Liver (tissue), 10 donors: Measurements from ENCODE around the gene DGKD. TPM values are rescaled to one million over a fixed set of nuclear protein-coding genes. Genes with fewer than 3 reads are reported as not detected.

Experiments used
- DNase-seq: peaks from one replicate; pipeline ENCODE4 v3.0.0-alpha.2; 2017; ENCODE audit warnings: low spot score
- H3K27ac ChIP-seq, 2 donors: one replicate each; pipeline ENCODE4 v1.7.0; 2013; ENCODE audit warnings: inconsistent platforms in 2 of 2, low read length in 2 of 2, control low read depth in 1 of 2, low read depth in 1 of 2, mild to moderate bottlenecking in 1 of 2
- H3K27me3 ChIP-seq, 4 donors: one replicate each; pipeline versions ENCODE4 v1.6.1 to v1.7.0; 2013; ENCODE audit warnings: low read length in 3 of 4, inconsistent platforms in 1 of 4, mild to moderate bottlenecking in 1 of 4, moderate library complexity in 1 of 4; ENCODE audit not compliant: control insufficient read depth in 4 of 4, insufficient read depth in 4 of 4
- H3K36me3 ChIP-seq, 4 donors: one replicate each; pipeline versions ENCODE4 v1.6.1 to v1.7.0; 2013; ENCODE audit warnings: low read length in 3 of 4, mild to moderate bottlenecking in 3 of 4, low read depth in 1 of 4, moderate library complexity in 1 of 4; ENCODE audit not compliant: control insufficient read depth in 4 of 4, insufficient read depth in 3 of 4
- H3K4me1 ChIP-seq, 4 donors: one replicate each; pipeline versions ENCODE4 v1.6.1 to v1.7.0; 2013; ENCODE audit warnings: low read length in 3 of 4, mild to moderate bottlenecking in 3 of 4, moderate library complexity in 1 of 4; ENCODE audit not compliant: control insufficient read depth in 4 of 4, insufficient read depth in 4 of 4
- H3K4me3 ChIP-seq, 3 donors: one replicate each; pipeline versions ENCODE4 v1.6.1 to v1.7.0; 2013; ENCODE audit warnings: low read length in 3 of 3, control low read depth in 1 of 3, low read depth in 1 of 3, mild to moderate bottlenecking in 1 of 3
- H3K9ac ChIP-seq, 2 donors: one replicate each; pipeline ENCODE4 v1.7.0; 2013; ENCODE audit warnings: low read length in 2 of 2, mild to moderate bottlenecking in 2 of 2, moderate library complexity in 2 of 2, control low read depth in 1 of 2, low read depth in 1 of 2
- H3K9me3 ChIP-seq, 4 donors: one replicate each; pipeline versions ENCODE4 v1.6.1 to v1.7.0; 2013; ENCODE audit warnings: low read length in 3 of 4; ENCODE audit not compliant: control insufficient read depth in 4 of 4
- EGR1 ChIP-seq, 2 donors: IDR thresholded peaks; 2 replicates each; pipeline ENCODE4 v1.6.1; 2016 to 2018; ENCODE audit warnings: antibody characterized with exemption in 2 of 2, low read depth in 2 of 2
- FOXA1 ChIP-seq: IDR thresholded peaks from 2 replicates; pipeline ENCODE4 v1.6.1; 2016; ENCODE audit warnings: antibody characterized with exemption
- FOXA2 ChIP-seq: IDR thresholded peaks from 2 replicates; pipeline ENCODE4 v1.6.1; 2016; ENCODE audit warnings: antibody characterized with exemption
- GABPA ChIP-seq, 2 donors: IDR thresholded peaks in 1 of 2; conservative IDR thresholded peaks in 1 of 2; 2 replicates each; pipeline ENCODE4 v1.6.1; 2016; ENCODE audit warnings: antibody characterized with exemption in 2 of 2, mild to moderate bottlenecking in 1 of 2, moderate library complexity in 1 of 2
- HNF4A ChIP-seq, 2 donors: conservative IDR thresholded peaks; 2 replicates each; pipeline ENCODE4 v1.6.1; 2016; ENCODE audit warnings: antibody characterized with exemption in 2 of 2, mild to moderate bottlenecking in 2 of 2
- HNF4G ChIP-seq: IDR thresholded peaks from 2 replicates; pipeline ENCODE4 v1.6.1; 2016; ENCODE audit warnings: antibody characterized with exemption
- JUND ChIP-seq, 2 donors: IDR thresholded peaks; 2 replicates each; pipeline ENCODE4 v1.6.1; 2016; ENCODE audit warnings: antibody characterized with exemption in 2 of 2
- NR2F2 ChIP-seq: IDR thresholded peaks from 2 replicates; pipeline ENCODE4 v1.6.1; 2016; ENCODE audit warnings: antibody characterized with exemption
- RAD21 ChIP-seq, 2 donors: IDR thresholded peaks; 2 replicates each; pipeline ENCODE4 v1.6.1; 2016; ENCODE audit warnings: antibody characterized with exemption in 2 of 2, mild to moderate bottlenecking in 2 of 2
- RXRA ChIP-seq, 2 donors: IDR thresholded peaks; 2 replicates each; pipeline ENCODE4 v1.6.1; 2017 to 2018; ENCODE audit warnings: antibody characterized with exemption in 2 of 2, mild to moderate bottlenecking in 1 of 2
- SP1 ChIP-seq: IDR thresholded peaks from 2 replicates; pipeline ENCODE4 v1.6.1; 2018; ENCODE audit warnings: antibody characterized with exemption, mild to moderate bottlenecking
- TAF1 ChIP-seq: conservative IDR thresholded peaks from 2 replicates; pipeline ENCODE4 v1.6.1; 2016; ENCODE audit warnings: antibody characterized with exemption, mild to moderate bottlenecking
- YY1 ChIP-seq: IDR thresholded peaks from 2 replicates; pipeline ENCODE4 v1.6.1; 2016; ENCODE audit warnings: antibody characterized with exemption, mild to moderate bottlenecking
- ZBTB33 ChIP-seq: IDR thresholded peaks from 2 replicates; pipeline ENCODE4 v1.6.1; 2016; ENCODE audit warnings: antibody characterized with exemption
- WGBS: extraction: QIAGEN DNeasy Blood & Tissue Kit; methylation state at CpG from one replicate; pipeline ENCODE4 v1.1.7; 2013; 5-methylcytosine and 5-hydroxymethylcytosine counted together
- polyA plus RNA-seq, 2 donors: library from polyadenylated mRNA; stranded (reverse) in 1 of 2; unstranded in 1 of 2; fragments of 200-250 nt in 1 of 2; fragments of >200 nt in 1 of 2; fragmentation: Nextera tagmentation in 1 of 2; extraction: Ambion mirVana in 1 of 2; gene quantifications; one replicate each; pipeline versions ENCODE4 v1.2.1 to v1.2.3, GENCODE V29; 2013 to 2015
- small RNA-seq: library from RNA; depleted of rRNA; stranded (forward); fragments of <200 nt; gene quantifications from one replicate; pipeline ENCODE3, GENCODE V24; 2014
- total RNA-seq, 2 donors: library from RNA; depleted of rRNA; stranded (reverse); fragments of >200 nt; gene quantifications; one replicate each; pipeline ENCODE4 v1.2.3, GENCODE V29; 2014
- TF ChIP-seq, protein P1 (sequence below): IDR thresholded peaks from 2 replicates; pipeline ENCODE4 v1.6.1; 2016; ENCODE audit warnings: antibody characterized with exemption, mild to moderate bottlenecking
- TF ChIP-seq, protein P2 (sequence below): fragments of 150-350 bp; IDR thresholded peaks from 2 replicates; pipeline ENCODE4 v1.5.1; 2017; ENCODE audit warnings: improper control_type of control experiment, low read depth, low read length; ENCODE audit not compliant: missing input control
- TF ChIP-seq, protein P3 (sequence below): IDR thresholded peaks from 2 replicates; pipeline ENCODE4 v1.6.1; 2016; ENCODE audit warnings: antibody characterized with exemption
- TF ChIP-seq, protein P4 (sequence below): IDR thresholded peaks from 2 replicates; pipeline ENCODE4 v1.6.1; 2016; ENCODE audit warnings: antibody characterized with exemption
- donor health status: healthy.
- donor health status: healthy.
- donor health status: healthy.
- donor health status: healthy.
- donor health status: healthy.

DGKD gene
- total and polyA plus RNA-seq, 4 donors: 4.8 to 16.4 (median 8.2) TPM

GRCh38 chr2:233519787-233520611 is 165.7 kb downstream of the DGKD start:
- TF ChIP-seq FOXA1 (no peak), ZBTB33 (no peak), TAF1 (no peak), EGR1 (IDR thresholded peaks at IDR 0.05; ENCODE audit: low read depth in 2 of 2) (no peak), HNF4A (conservative IDR thresholded peaks at IDR 0.05) (no peak), RAD21 (IDR thresholded peaks at IDR 0.05) (no peak), YY1 (no peak), FOXA2 (no peak), NR2F2 (no peak), HNF4G (no peak), JUND (IDR thresholded peaks at IDR 0.05) (no peak), RXRA (IDR thresholded peaks at IDR 0.05) (no peak), SP1 (no peak), GABPA (IDR thresholded peaks at IDR 0.05 in 1 of 2, conservative IDR thresholded peaks at IDR 0.05 in 1 of 2) (no peak)
- TF ChIP-seq, protein P1, sequence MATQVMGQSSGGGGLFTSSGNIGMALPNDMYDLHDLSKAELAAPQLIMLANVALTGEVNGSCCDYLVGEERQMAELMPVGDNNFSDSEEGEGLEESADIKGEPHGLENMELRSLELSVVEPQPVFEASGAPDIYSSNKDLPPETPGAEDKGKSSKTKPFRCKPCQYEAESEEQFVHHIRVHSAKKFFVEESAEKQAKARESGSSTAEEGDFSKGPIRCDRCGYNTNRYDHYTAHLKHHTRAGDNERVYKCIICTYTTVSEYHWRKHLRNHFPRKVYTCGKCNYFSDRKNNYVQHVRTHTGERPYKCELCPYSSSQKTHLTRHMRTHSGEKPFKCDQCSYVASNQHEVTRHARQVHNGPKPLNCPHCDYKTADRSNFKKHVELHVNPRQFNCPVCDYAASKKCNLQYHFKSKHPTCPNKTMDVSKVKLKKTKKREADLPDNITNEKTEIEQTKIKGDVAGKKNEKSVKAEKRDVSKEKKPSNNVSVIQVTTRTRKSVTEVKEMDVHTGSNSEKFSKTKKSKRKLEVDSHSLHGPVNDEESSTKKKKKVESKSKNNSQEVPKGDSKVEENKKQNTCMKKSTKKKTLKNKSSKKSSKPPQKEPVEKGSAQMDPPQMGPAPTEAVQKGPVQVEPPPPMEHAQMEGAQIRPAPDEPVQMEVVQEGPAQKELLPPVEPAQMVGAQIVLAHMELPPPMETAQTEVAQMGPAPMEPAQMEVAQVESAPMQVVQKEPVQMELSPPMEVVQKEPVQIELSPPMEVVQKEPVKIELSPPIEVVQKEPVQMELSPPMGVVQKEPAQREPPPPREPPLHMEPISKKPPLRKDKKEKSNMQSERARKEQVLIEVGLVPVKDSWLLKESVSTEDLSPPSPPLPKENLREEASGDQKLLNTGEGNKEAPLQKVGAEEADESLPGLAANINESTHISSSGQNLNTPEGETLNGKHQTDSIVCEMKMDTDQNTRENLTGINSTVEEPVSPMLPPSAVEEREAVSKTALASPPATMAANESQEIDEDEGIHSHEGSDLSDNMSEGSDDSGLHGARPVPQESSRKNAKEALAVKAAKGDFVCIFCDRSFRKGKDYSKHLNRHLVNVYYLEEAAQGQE: no peak
- TF ChIP-seq, protein P2, sequence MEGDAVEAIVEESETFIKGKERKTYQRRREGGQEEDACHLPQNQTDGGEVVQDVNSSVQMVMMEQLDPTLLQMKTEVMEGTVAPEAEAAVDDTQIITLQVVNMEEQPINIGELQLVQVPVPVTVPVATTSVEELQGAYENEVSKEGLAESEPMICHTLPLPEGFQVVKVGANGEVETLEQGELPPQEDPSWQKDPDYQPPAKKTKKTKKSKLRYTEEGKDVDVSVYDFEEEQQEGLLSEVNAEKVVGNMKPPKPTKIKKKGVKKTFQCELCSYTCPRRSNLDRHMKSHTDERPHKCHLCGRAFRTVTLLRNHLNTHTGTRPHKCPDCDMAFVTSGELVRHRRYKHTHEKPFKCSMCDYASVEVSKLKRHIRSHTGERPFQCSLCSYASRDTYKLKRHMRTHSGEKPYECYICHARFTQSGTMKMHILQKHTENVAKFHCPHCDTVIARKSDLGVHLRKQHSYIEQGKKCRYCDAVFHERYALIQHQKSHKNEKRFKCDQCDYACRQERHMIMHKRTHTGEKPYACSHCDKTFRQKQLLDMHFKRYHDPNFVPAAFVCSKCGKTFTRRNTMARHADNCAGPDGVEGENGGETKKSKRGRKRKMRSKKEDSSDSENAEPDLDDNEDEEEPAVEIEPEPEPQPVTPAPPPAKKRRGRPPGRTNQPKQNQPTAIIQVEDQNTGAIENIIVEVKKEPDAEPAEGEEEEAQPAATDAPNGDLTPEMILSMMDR: no peak
- TF ChIP-seq, protein P3, sequence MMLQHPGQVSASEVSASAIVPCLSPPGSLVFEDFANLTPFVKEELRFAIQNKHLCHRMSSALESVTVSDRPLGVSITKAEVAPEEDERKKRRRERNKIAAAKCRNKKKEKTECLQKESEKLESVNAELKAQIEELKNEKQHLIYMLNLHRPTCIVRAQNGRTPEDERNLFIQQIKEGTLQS: no peak
- TF ChIP-seq, protein P4, sequence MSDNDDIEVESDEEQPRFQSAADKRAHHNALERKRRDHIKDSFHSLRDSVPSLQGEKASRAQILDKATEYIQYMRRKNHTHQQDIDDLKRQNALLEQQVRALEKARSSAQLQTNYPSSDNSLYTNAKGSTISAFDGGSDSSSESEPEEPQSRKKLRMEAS: no peak
- no peak overlapping the region for H3K4me3 ChIP-seq
- no peaks in the 10 kb centered on the region for H3K27me3 ChIP-seq
- 93% methylated on average over 3 of the region's 3 CpGs for whole genome bisulfite sequencing
- H3K9me3 ChIP-seq: no peaks in the 10 kb centered on the region
- H3K36me3 ChIP-seq: peaks cover 3 to 42% (median 28%) of the 10 kb centered on the region in 4 donors
- H3K9ac ChIP-seq: no peak overlapping the region
- no peak for DNase-seq
- H3K27ac ChIP-seq: no peak overlapping the region
- H3K4me1 ChIP-seq: no peaks in the 10 kb centered on the region

Small RNAs within 50 kb of the gene (small RNA-seq; reads per million reads assigned to genes)
- not detected for gene RF00019

Other genes with a start within 250 kb of the DGKD start
- gene ATG16L1, start 102.8 kb upstream of the DGKD start, total RNA-seq: 10 to 100 TPM; 18.5 to 22.8 TPM
- gene ATG16L1, start 102.8 kb upstream of the DGKD start, polyA plus RNA-seq: 10 to 100 TPM in 1 of 2 donors, 1 to 10 TPM in 1; 6.4 to 12.8 TPM
- gene SAG, start 46.7 kb upstream of the DGKD start, total RNA-seq: not detected
- not detected for gene SAG, start 46.7 kb upstream of the DGKD start, polyA plus RNA-seq
- gene USP40, start 212.3 kb downstream of the DGKD start, total RNA-seq: 10 to 100 TPM; 12.0 to 29.0 TPM
- gene USP40, start 212.3 kb downstream of the DGKD start, polyA plus RNA-seq: 10 to 100 TPM; 13.7 to 20.4 TPM